HEK293 (cell line): ENCODE results near the gene CRIM1.

Experiments
- BCL11A ChIP-seq: fragments of 450-650 bp; formaldehyde crosslinking; IDR thresholded peaks from 2 replicates; pipeline ENCODE4 v1.5.1; 2016; ENCODE audit warnings: low read depth, missing biosample characterization, missing genetic modification characterization
- MYNN ChIP-seq: fragments of 450-650 bp; formaldehyde crosslinking; IDR thresholded peaks from 2 replicates; pipeline ENCODE4 v1.5.1; 2016; ENCODE audit warnings: missing biosample characterization, missing genetic modification characterization, borderline replicate concordance
- TF ChIP-seq, protein P1 (sequence below): fragments of 450-650 bp; formaldehyde crosslinking; conservative IDR thresholded peaks from 2 replicates; pipeline ENCODE4 v1.5.1; 2016; ENCODE audit warnings: low read depth, missing biosample characterization, missing genetic modification characterization

- TF ChIP-seq, protein P1, sequence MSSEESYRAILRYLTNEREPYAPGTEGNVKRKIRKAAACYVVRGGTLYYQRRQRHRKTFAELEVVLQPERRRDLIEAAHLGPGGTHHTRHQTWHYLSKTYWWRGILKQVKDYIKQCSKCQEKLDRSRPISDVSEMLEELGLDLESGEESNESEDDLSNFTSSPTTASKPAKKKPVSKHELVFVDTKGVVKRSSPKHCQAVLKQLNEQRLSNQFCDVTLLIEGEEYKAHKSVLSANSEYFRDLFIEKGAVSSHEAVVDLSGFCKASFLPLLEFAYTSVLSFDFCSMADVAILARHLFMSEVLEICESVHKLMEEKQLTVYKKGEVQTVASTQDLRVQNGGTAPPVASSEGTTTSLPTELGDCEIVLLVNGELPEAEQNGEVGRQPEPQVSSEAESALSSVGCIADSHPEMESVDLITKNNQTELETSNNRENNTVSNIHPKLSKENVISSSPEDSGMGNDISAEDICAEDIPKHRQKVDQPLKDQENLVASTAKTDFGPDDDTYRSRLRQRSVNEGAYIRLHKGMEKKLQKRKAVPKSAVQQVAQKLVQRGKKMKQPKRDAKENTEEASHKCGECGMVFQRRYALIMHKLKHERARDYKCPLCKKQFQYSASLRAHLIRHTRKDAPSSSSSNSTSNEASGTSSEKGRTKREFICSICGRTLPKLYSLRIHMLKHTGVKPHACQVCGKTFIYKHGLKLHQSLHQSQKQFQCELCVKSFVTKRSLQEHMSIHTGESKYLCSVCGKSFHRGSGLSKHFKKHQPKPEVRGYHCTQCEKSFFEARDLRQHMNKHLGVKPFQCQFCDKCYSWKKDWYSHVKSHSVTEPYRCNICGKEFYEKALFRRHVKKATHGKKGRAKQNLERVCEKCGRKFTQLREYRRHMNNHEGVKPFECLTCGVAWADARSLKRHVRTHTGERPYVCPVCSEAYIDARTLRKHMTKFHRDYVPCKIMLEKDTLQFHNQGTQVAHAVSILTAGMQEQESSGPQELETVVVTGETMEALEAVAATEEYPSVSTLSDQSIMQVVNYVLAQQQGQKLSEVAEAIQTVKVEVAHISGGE (tag by site-specific recombination): no peak
- TF ChIP-seq BCL11A (tag by site-specific recombination): no peak
- no peak for TF ChIP-seq MYNN
Measured at GRCh38 chr2:36492216-36492945, 136.8 kb downstream of the CRIM1 start.
